Spleen (tissue), 7 donors: ENCODE results near the gene PRDM16.

Source experiments
- POLR2A ChIP-seq, 3 donors: fragments of 450-650 bp; IDR thresholded peaks; one replicate each; pipeline ENCODE4 v1.5.1; 2017; ENCODE audit warnings: antibody characterized with exemption in 3 of 3, mild to moderate bottlenecking in 1 of 3
- POLR2AphosphoS5 ChIP-seq, 3 donors: sonication (generic); formaldehyde crosslinking; IDR thresholded peaks; one replicate each; pipeline ENCODE4 v1.5.1; 2017; ENCODE audit warnings: antibody characterized with exemption in 3 of 3
- TF ChIP-seq, protein P1 (sequence below), 11 experiments: fragments of 200-600 bp in 7 of 11; fragments of 450-650 bp in 4 of 11; sonication (generic) in 4 of 11; IDR thresholded peaks in 8 of 11; conservative IDR thresholded peaks in 3 of 11; 1 replicate in 7 of 11; 2 replicates in 4 of 11; pipeline versions ENCODE4 v1.4.0 to v1.8.0; 2016 to 2021; ENCODE audit warnings: antibody characterized with exemption in 11 of 11, inconsistent platforms in 4 of 11, mild to moderate bottlenecking in 1 of 11
- donor health status: DM: no; HTN: no; CAD: no; lungs with moderate emphysema.
- donor health status: DM: no; HTN: no; CAD: no.
- donor health status: DM: no; HTN: no; CAD: no.

DNA sequence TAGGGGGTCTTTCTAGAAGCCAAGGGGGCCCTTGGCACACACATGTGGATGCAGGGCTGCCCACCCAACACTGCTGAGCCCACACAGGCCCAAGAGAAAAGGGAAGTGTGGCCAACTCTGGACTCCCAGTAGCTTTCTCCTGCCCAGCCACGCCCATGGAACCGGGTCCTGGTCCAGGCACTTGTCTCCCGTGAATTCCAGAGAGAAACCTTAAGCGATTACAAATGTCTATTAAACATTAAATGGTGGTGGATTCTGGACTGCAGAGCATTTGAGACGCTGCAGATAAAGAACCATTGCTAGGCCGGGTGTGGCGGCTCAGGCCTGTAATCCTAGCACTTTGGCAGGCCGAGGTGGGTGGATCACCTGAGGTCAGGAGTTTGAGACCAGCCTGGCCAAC is 284.9 kb downstream of the PRDM16 start:
- TF ChIP-seq, protein P1, sequence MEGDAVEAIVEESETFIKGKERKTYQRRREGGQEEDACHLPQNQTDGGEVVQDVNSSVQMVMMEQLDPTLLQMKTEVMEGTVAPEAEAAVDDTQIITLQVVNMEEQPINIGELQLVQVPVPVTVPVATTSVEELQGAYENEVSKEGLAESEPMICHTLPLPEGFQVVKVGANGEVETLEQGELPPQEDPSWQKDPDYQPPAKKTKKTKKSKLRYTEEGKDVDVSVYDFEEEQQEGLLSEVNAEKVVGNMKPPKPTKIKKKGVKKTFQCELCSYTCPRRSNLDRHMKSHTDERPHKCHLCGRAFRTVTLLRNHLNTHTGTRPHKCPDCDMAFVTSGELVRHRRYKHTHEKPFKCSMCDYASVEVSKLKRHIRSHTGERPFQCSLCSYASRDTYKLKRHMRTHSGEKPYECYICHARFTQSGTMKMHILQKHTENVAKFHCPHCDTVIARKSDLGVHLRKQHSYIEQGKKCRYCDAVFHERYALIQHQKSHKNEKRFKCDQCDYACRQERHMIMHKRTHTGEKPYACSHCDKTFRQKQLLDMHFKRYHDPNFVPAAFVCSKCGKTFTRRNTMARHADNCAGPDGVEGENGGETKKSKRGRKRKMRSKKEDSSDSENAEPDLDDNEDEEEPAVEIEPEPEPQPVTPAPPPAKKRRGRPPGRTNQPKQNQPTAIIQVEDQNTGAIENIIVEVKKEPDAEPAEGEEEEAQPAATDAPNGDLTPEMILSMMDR (IDR thresholded peaks at IDR 0.05 in 8 of 11, conservative IDR thresholded peaks at IDR 0.05 in 3 of 11) = no peak
- TF ChIP-seq POLR2AphosphoS5 (IDR thresholded peaks at IDR 0.05) (no peak), POLR2A (IDR thresholded peaks at IDR 0.05) (no peak)
